Stimulated activated CD8-positive, alpha-beta memory T cell treated with anti-CD3 and anti-CD28 coated beads, Interleukin-15, amount 100 ng/mL, for 24 hours (primary cell): Measurements from ENCODE around the gene RASSF7.
"Not testable (repeated sequence)": the region's sequence is repeated elsewhere in the genome, so short reads cannot be mapped to it uniquely, and the experiment has no call there.

Experiments
- DNase-seq: peaks from one replicate; pipeline ENCODE4 v3.0.0-alpha.2; 2020; ENCODE audit warnings: low read depth

The RASSF7 gene

GRCh38 chr11:560305-561147, at the start of gene RASSF7, which contains the start of gene LMNTD2:
TSS of gene RASSF7 (plus strand) at chr11:560970. CDS start at chr11:561769, 799 bp downstream.
TSS of gene LMNTD2 (minus strand) at chr11:560738. CDS start at chr11:560716, 22 bp downstream.
- peak; percentile 93 for DNase-seq

- DNase-seq, result no peak
Observed at GRCh38 chr11:512761-513595, 47.8 kb upstream of the RASSF7 start.

- DNase-seq, result no peak
Observed at GRCh38 chr11:514606-515005, 46.2 kb upstream of the RASSF7 start.

- DNase-seq, result no peak
Observed at GRCh38 chr11:515131-515530, 45.6 kb upstream of the RASSF7 start.

GRCh38 chr11:516400-516799, 44.4 kb upstream of the RASSF7 start:
- DNase-seq, result no peak

- DNase-seq, result not testable (repeated sequence)
Observed at GRCh38 chr11:516918-517685, 43.7 kb upstream of the RASSF7 start.

- DNase-seq, result peak; percentile 90
Observed at GRCh38 chr11:518463-519202, 42.1 kb upstream of the RASSF7 start.

- DNase-seq, result no peak
Observed at GRCh38 chr11:520428-521176, 40.2 kb upstream of the RASSF7 start.

- DNase-seq, result no peak
Observed at GRCh38 chr11:521177-521688, 39.5 kb upstream of the RASSF7 start.

- no peak for DNase-seq
Observed at GRCh38 chr11:526192-526591, 34.6 kb upstream of the RASSF7 start.

- DNase-seq, result no peak
Observed at GRCh38 chr11:528166-528814, 32.5 kb upstream of the RASSF7 start.

GRCh38 chr11:528815-529727, 31.7 kb upstream of the RASSF7 start:
- no peak for DNase-seq

- no peak for DNase-seq
Observed at GRCh38 chr11:529728-530411, 30.9 kb upstream of the RASSF7 start.

- no peak for DNase-seq
Observed at GRCh38 chr11:530960-531831, 29.6 kb upstream of the RASSF7 start.

GRCh38 chr11:531919-532526, 28.7 kb upstream of the RASSF7 start:
- no peak for DNase-seq

GRCh38 chr11:532527-532985, 28.2 kb upstream of the RASSF7 start:
- no peak for DNase-seq
